Measurements from ENCODE around the gene PRKCH. TPM values are rescaled to one million over a fixed set of nuclear protein-coding genes. Genes with fewer than 3 reads are reported as not detected.

The PRKCH gene
- total RNA-seq, 1 experiment from 2014 or later = 12.4 TPM

DNA sequence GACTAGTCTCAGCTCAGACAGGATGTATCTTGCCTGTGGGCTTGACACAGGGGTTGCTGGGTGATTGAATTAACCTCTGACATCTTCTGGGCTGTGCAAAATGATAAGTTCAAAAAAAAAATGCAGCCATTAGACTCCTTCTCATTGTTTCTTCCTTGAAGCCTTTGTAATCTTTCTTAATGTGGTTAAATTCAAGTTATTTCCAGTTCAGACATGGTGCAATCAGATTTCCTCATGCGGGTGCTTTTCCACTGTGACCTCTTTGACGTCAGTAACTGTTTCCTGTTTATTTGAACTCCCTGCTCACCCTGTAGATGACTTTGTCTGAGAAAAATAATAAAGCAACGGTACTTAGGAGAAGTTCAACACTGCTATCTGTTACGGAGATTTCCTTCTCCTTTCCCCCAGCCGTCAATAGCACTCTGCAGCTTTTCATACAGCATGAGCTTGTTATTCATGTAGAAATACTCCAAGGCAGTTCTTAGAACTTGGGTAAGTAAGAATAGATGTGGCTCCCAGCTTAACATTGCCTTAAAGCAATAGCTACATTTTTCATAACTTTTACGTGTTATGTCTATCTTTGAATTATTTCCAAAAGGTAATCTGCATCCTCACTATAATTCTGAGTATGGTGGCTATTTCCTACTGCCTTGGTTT is 155.5 kb downstream of the PRKCH start:
- BruUV-seq (replicated peaks) = no TSS peak
- peak overlapping the region; percentile 24 for H3K4me3 Mint-ChIP-seq (ENCODE audit: unreplicated experiment)
- ChIA-PET CTCF (interaction anchor here (0.6 to 3.3 kb wide), 18 partner anchors 10 to 629 kb away, joined by 3 to 19 read pairs (median 7); no protein-coding TSS in a partner anchor), POLR2A (interaction anchor here (0.6 to 7.8 kb wide), 23 partner anchors 9 to 285 kb away, joined by 3 to 103 read pairs (median 8); partner anchors contain the start of genes HIF1A and SNAPC1)
- H3K27ac Mint-ChIP-seq (ENCODE audit: low read depth, unreplicated experiment) = peak overlapping the region; percentile 83
- DNase-seq (ENCODE audit: unreplicated experiment) = peak; percentile 95
- H3K4me1 Mint-ChIP-seq (ENCODE audit: insufficient read depth, unreplicated experiment) = peaks cover 53% of the 10 kb centered on the region
- TF ChIP-seq, protein P1, sequence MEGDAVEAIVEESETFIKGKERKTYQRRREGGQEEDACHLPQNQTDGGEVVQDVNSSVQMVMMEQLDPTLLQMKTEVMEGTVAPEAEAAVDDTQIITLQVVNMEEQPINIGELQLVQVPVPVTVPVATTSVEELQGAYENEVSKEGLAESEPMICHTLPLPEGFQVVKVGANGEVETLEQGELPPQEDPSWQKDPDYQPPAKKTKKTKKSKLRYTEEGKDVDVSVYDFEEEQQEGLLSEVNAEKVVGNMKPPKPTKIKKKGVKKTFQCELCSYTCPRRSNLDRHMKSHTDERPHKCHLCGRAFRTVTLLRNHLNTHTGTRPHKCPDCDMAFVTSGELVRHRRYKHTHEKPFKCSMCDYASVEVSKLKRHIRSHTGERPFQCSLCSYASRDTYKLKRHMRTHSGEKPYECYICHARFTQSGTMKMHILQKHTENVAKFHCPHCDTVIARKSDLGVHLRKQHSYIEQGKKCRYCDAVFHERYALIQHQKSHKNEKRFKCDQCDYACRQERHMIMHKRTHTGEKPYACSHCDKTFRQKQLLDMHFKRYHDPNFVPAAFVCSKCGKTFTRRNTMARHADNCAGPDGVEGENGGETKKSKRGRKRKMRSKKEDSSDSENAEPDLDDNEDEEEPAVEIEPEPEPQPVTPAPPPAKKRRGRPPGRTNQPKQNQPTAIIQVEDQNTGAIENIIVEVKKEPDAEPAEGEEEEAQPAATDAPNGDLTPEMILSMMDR (IDR thresholded peaks at IDR 0.05; ENCODE audit: unreplicated experiment) = no peak
- peaks cover 8% of the 10 kb centered on the region for H3K36me3 Mint-ChIP-seq (ENCODE audit: insufficient read depth, unreplicated experiment)
- H3K27me3 Mint-ChIP-seq (ENCODE audit: insufficient read depth, unreplicated experiment) = no peaks in the 10 kb centered on the region
- H3K9me3 Mint-ChIP-seq (ENCODE audit: unreplicated experiment) = no peaks in the 10 kb centered on the region
- intact Hi-C loops (cut with micrococcal nuclease) = no loop called here

DNA sequence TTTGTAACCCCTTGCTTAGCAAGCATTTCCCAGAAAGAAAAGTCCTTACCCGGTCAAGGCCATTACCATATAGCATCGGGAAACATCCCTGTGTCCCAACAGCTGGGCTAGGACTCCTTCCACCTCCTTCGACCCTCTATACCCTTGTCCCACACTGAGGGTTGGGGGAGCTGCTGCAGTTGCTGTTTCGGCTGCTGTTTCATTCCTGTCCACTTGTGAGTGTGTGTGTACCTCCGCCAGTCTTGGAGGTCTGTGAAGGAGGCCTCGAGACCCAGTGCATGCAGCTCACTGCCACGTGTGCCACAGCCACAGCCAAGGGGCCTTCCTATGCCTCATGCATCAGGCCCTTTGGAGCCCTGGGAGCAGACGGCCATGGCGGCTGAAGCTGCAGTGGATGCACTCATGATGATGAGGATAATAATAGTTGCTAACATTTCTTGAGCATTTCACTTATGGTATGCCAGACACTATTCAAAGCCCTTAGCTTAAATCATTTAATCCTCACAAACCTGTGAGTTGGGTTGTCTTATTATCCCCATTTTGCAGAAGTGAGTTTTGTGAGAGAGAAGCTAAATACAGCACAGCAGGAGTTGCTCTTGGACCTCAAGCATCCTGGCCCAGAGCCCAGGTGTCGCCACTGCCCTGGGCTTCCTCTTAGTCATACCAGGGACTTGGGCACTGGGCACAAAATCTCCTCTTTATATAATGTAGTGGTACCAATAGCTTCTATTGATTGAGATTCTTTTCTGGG is 156.5 kb downstream of the PRKCH start:
- TF ChIP-seq, protein P1 (IDR thresholded peaks at IDR 0.05; ENCODE audit: unreplicated experiment) = no peak
- DNase-seq (ENCODE audit: unreplicated experiment) = peak; percentile 80
- Mint-ChIP-seq H3K4me1 (ENCODE audit: insufficient read depth, unreplicated experiment) (peaks cover 43% of the 10 kb centered on the region), H3K4me3 (ENCODE audit: unreplicated experiment) (no peak overlapping the region), H3K27ac (ENCODE audit: low read depth, unreplicated experiment) (peak overlapping the region; percentile 83), H3K36me3 (ENCODE audit: insufficient read depth, unreplicated experiment) (peaks cover 4% of the 10 kb centered on the region), H3K9me3 (ENCODE audit: unreplicated experiment) (no peaks in the 10 kb centered on the region), H3K27me3 (ENCODE audit: insufficient read depth, unreplicated experiment) (no peaks in the 10 kb centered on the region)
- POLR2A ChIA-PET = interaction anchor here (0.6 to 7.8 kb wide), 15 partner anchors 11 to 284 kb away, joined by 3 to 103 read pairs (median 7); partner anchors contain the start of gene SNAPC1
- CTCF ChIA-PET = interaction anchor here (0.6 to 3.3 kb wide), 9 partner anchors 11 to 360 kb away, joined by 3 to 19 read pairs (median 5); no protein-coding TSS in a partner anchor
- no TSS peak for BruUV-seq (replicated peaks)
- intact Hi-C loops (cut with micrococcal nuclease) = no loop called here

DNA sequence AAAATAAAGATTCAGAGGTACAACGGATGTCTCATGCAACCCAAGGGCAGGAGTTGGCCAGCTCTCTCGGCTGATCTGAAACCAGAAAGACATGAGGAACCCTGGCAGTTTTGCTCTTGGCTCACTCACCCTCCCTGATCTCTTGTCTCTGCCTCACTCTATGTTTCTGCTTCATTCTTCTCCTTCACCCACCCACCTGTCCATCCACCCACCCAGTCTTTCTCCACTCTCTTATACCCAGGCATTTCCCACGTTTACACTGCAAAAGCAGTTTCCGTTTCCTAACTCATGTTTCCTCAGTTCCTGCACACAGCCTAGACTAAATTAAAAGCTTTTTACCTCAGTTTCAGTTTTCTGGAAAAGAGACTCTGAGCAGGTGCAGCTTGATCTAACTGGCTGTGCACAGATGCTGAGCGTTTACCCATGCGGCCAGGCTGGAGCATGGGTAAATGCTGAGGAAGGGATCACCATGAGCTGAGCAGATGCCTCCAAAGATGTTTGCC is 157.6 kb downstream of the PRKCH start:
- CTCF ChIA-PET = interaction anchor here (0.6 to 2.0 kb wide), 8 partner anchors 10 to 360 kb away, joined by 3 to 7 read pairs (median 3); partner anchors contain the start of gene SNAPC1
- intact Hi-C loops (cut with micrococcal nuclease) = no loop called here
- Mint-ChIP-seq H3K36me3 (ENCODE audit: insufficient read depth, unreplicated experiment) (peaks cover 4% of the 10 kb centered on the region), H3K9me3 (ENCODE audit: unreplicated experiment) (no peaks in the 10 kb centered on the region), H3K4me3 (ENCODE audit: unreplicated experiment) (no peak overlapping the region), H3K27ac (ENCODE audit: low read depth, unreplicated experiment) (no peak overlapping the region), H3K4me1 (ENCODE audit: insufficient read depth, unreplicated experiment) (peaks cover 38% of the 10 kb centered on the region), H3K27me3 (ENCODE audit: insufficient read depth, unreplicated experiment) (no peaks in the 10 kb centered on the region)
- TF ChIP-seq, protein P1 (IDR thresholded peaks at IDR 0.05; ENCODE audit: unreplicated experiment) = no peak
- no TSS peak for BruUV-seq (replicated peaks)
- POLR2A ChIA-PET = interaction anchor here (0.9 to 7.8 kb wide), 7 partner anchors 10 to 283 kb away, joined by 3 to 103 read pairs (median 4); partner anchors contain the start of gene SNAPC1
- DNase-seq (ENCODE audit: unreplicated experiment) = no peak

All from MCF 10A (cell line).